Measurements from ENCODE around the gene IRAK2.

DNA sequence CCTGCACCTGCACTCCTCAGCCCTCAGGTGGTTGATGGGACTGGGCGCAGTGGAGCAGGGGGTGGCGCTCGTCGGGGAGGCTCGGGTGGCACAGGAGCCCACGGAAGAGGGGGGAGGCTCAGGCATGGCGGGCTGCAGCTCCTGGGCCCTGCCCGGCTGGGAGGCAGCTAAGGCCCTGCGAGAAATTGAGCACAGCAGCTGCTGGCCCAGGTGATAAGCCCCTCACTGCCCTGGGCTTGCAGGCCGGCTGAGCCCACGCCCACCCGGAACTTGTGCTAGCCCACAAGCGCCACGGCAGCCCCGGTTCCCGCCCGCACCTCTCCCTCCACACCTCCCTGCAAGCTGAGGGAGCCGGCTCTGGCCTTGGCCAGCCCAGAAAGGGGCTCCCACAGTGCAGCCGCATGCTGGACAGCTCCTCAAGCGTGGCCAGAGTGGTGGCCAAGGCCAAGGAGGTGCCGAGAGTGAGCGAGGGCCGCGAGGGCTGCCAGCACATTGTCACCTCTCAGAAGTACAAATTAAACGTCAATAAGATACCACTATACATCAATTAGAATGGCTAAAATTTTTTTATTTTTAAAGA, 28.2 kb upstream of the IRAK2 start:
- TF ChIP-seq POLR2AphosphoS5 (IDR thresholded peaks at IDR 0.05) (no peak), POLR2A (IDR thresholded peaks at IDR 0.05) (no peak), EP300 (IDR thresholded peaks at IDR 0.05) (no peak)
- TF ChIP-seq, protein P1, sequence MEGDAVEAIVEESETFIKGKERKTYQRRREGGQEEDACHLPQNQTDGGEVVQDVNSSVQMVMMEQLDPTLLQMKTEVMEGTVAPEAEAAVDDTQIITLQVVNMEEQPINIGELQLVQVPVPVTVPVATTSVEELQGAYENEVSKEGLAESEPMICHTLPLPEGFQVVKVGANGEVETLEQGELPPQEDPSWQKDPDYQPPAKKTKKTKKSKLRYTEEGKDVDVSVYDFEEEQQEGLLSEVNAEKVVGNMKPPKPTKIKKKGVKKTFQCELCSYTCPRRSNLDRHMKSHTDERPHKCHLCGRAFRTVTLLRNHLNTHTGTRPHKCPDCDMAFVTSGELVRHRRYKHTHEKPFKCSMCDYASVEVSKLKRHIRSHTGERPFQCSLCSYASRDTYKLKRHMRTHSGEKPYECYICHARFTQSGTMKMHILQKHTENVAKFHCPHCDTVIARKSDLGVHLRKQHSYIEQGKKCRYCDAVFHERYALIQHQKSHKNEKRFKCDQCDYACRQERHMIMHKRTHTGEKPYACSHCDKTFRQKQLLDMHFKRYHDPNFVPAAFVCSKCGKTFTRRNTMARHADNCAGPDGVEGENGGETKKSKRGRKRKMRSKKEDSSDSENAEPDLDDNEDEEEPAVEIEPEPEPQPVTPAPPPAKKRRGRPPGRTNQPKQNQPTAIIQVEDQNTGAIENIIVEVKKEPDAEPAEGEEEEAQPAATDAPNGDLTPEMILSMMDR (IDR thresholded peaks at IDR 0.05) = no peak

Measured in stomach (tissue), 4 donors.